Calu3 (cell line): ENCODE results near the gene GRAMD2B. TPM values are rescaled to one million over a fixed set of nuclear protein-coding genes. Genes with fewer than 3 reads are reported as not detected.

Experiments used
- BruUV-seq: library from RNA; stranded (reverse); fragments of 400-500 nt; replicated peaks from 2 replicates; lab custom pipeline; 2021; lab: Mats Ljungman, UMichigan
- CTCF ChIA-PET: fragments of 300-600 bp; sonication (Branson Sonifier 250); formaldehyde crosslinking; loops from one replicate; lab custom pipeline; 2022; ENCODE audit warnings: antibody characterized with exemption; lab: Charles Lee
- DNase-seq: peaks from one replicate; pipeline ENCODE4 v3.0.0; 2022
- H3K27ac Mint-ChIP-seq: one replicate; pipeline ENCODE4 v1.8.0; 2022; ENCODE audit warnings: mixed read lengths; ENCODE audit not compliant: unreplicated experiment
- H3K27me3 Mint-ChIP-seq: one replicate; pipeline ENCODE4 v1.8.0; 2022; ENCODE audit warnings: mixed read lengths; ENCODE audit not compliant: unreplicated experiment
- H3K36me3 Mint-ChIP-seq: one replicate; pipeline ENCODE4 v1.8.0; 2022; ENCODE audit warnings: mild to moderate bottlenecking, moderate library complexity, mixed read lengths; ENCODE audit not compliant: insufficient read depth, unreplicated experiment
- H3K4me1 Mint-ChIP-seq: one replicate; pipeline ENCODE4 v1.8.0; 2022; ENCODE audit warnings: mild to moderate bottlenecking, low read depth, mixed read lengths; ENCODE audit not compliant: unreplicated experiment
- H3K4me3 Mint-ChIP-seq: one replicate; pipeline ENCODE4 v1.8.0; 2022; ENCODE audit warnings: mild to moderate bottlenecking, low read depth, moderate library complexity, mixed read lengths; ENCODE audit not compliant: unreplicated experiment
- H3K9me3 Mint-ChIP-seq: one replicate; pipeline ENCODE4 v1.8.0; 2022; ENCODE audit warnings: low read depth, mixed read lengths; ENCODE audit not compliant: unreplicated experiment
- intact Hi-C: fragments of 100-400 bp; cut with micrococcal nuclease; formaldehyde crosslinking; loops from one replicate; pipeline ENCODE4 v1.10.0; 2022; ENCODE audit not compliant: unreplicated experiment
- total RNA-seq: library from RNA; stranded (reverse); gene quantifications from 2 replicates; pipeline ENCODE4 v1.2.3, GENCODE V29; 2022
- TF ChIP-seq, protein P1 (sequence below): fragments of 200-600 bp; IDR thresholded peaks from one replicate; pipeline ENCODE4 v1.8.0; 2022; ENCODE audit warnings: antibody characterized with exemption; ENCODE audit not compliant: unreplicated experiment

GRAMD2B gene
- total RNA-seq, 1 experiment from 2014 or later, result 23.0 TPM

DNA sequence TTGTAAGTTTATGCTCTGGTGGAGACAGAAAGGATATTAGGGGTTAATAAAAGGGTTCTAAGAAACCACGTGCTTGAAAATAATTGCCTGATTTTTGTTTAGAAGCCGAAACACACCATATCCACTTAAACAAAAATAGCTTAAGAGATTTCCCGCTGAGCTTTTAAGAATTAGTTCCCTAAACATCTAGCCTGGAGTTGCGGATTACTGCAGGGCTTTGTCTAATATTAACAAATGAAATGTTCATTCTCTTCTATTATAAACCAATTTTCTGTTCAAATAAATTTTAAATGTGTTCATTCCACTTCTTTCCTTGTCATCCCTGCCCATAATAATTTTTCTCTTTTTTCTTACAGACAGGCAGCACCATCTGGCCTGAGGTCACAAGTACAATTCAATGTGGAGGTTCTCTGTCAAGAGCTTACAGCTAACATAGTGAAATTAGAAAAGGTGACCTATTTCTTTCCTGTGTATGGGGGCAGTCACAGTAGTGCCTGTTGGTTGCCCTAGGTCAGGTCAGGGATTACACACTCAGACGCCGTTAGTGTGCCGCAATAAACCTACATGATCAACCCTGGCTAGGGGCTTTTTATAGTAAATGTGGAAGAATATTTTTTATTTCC is 65.3 kb downstream of the GRAMD2B start:
- BruUV-seq, result no TSS peak
- no peaks in the 10 kb centered on the region for H3K9me3 Mint-ChIP-seq

DNA sequence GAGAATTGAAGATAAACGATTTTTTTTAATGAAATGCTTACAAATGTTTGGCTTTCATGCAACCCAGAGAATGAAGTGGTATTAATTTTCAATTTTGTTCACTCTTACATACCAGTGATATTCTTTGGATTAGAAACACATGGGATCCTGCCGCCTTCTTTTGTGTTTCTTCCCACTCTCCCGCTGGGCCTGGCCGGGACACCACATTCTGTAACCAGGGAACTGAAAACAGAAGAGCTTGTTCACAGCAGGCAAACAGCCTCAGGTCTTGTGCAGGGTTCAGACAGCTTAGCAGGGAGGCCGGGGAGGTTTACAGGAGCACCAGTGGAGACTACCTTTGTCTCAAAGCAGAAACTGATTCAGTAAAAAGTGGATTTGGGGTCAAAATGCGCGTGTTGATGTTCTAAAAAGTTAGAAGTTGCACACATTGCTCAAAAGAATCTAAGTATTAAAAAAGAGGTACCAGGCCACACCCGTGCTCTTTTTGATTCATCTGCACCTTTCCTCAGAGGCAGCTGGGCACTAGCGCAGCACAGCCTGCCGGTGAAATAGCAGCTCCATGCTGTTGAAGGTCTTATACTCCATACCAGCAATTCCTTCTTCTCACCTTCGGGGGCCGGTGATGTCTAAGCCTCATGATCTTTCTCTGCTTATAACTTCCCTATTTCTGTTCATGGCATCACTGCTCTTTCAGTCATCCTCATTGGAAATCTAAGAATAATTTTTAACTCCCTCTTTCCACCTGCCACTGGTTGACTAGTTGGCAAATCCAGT is 67.1 kb downstream of the GRAMD2B start:
- CTCF ChIA-PET, result interaction anchor here (0.9 to 1.4 kb wide), 2 partner anchors 9 to 139 kb away, joined by 3 read pairs; no protein-coding TSS in a partner anchor
- no peak overlapping the region for H3K4me3 Mint-ChIP-seq
- H3K4me1 Mint-ChIP-seq, result no peaks in the 10 kb centered on the region
- H3K36me3 Mint-ChIP-seq, result peaks cover 11% of the 10 kb centered on the region
- no peak overlapping the region for H3K27ac Mint-ChIP-seq
- intact Hi-C loops, result loop anchor here (5.0 kb wide), 1 partner anchor 118 kb away; no protein-coding TSS in a partner anchor
- no TSS peak for BruUV-seq
- no peak for DNase-seq
- no peaks in the 10 kb centered on the region for H3K9me3 Mint-ChIP-seq
- no peaks in the 10 kb centered on the region for H3K27me3 Mint-ChIP-seq
- TF ChIP-seq, protein P1, sequence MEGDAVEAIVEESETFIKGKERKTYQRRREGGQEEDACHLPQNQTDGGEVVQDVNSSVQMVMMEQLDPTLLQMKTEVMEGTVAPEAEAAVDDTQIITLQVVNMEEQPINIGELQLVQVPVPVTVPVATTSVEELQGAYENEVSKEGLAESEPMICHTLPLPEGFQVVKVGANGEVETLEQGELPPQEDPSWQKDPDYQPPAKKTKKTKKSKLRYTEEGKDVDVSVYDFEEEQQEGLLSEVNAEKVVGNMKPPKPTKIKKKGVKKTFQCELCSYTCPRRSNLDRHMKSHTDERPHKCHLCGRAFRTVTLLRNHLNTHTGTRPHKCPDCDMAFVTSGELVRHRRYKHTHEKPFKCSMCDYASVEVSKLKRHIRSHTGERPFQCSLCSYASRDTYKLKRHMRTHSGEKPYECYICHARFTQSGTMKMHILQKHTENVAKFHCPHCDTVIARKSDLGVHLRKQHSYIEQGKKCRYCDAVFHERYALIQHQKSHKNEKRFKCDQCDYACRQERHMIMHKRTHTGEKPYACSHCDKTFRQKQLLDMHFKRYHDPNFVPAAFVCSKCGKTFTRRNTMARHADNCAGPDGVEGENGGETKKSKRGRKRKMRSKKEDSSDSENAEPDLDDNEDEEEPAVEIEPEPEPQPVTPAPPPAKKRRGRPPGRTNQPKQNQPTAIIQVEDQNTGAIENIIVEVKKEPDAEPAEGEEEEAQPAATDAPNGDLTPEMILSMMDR, result no peak

More for the DNA sequence above, 65.3 kb downstream of the GRAMD2B start:
- Mint-ChIP-seq H3K4me1 (no peaks in the 10 kb centered on the region), H3K4me3 (no peak overlapping the region), H3K27ac (no peak overlapping the region), H3K27me3 (no peaks in the 10 kb centered on the region), H3K36me3 (peaks cover 17% of the 10 kb centered on the region)
- DNase-seq, result no peak
- intact Hi-C loops, result no loop called here
- TF ChIP-seq, protein P1, result no peak
- CTCF ChIA-PET, result no interaction called here

DNA sequence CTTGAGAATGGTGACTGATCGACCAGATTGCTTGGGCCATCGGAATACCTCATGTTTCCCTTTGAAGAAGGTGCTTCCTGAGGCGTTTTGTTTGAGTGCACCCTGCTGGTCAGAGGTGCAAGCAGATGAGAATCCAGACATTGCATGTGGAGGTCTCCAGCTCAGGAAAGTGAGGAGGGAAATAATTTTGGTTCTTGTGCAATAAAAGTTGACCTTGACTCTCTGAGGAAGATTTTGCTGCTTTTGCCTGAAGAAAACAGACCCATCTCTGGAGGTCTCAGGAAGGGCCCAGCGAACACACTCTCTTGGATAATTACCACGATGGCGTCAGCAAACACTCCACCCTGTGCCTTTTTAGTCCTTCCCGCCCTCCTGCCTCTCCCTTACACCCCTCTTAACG is 69.7 kb downstream of the GRAMD2B start:
- no peak overlapping the region for H3K4me3 Mint-ChIP-seq
- no peaks in the 10 kb centered on the region for H3K4me1 Mint-ChIP-seq
- no peaks in the 10 kb centered on the region for H3K9me3 Mint-ChIP-seq
- TF ChIP-seq, protein P1, result no peak
- H3K27ac Mint-ChIP-seq, result no peak overlapping the region
- CTCF ChIA-PET, result interaction anchor here (0.7 kb wide), 1 partner anchor 26 kb away, joined by 3 read pairs; no protein-coding TSS in a partner anchor
- intact Hi-C loops, result loop anchor here (2.0 to 5.0 kb wide), 2 partner anchors 121 to 138 kb away; no protein-coding TSS in a partner anchor
- no TSS peak for BruUV-seq
- peaks cover 7% of the 10 kb centered on the region for H3K36me3 Mint-ChIP-seq
- H3K27me3 Mint-ChIP-seq, result no peaks in the 10 kb centered on the region
- DNase-seq, result no peak

DNA sequence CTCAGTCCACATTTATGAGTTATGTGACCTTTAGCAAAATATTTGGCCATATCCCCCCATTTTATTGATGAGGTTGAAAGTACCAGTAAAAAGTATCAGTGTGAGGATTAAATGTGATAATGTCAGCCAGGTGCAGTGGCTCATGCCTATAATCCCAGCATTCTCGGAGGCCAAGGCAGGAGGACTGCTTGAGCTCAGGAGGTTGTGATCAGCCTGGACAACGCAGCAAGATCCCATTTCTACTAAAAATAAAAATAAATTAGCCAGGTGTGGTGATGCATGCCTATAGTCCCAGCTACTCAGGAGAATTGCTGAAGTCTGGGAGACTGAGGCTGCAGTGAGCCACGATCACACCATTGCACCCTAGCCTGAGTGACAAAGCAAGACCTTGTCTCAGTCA is 71.2 kb downstream of the GRAMD2B start:
- Mint-ChIP-seq H3K27me3 (no peaks in the 10 kb centered on the region), H3K36me3 (peaks cover 7% of the 10 kb centered on the region), H3K4me1 (no peaks in the 10 kb centered on the region), H3K27ac (no peak overlapping the region), H3K4me3 (no peak overlapping the region), H3K9me3 (no peaks in the 10 kb centered on the region)
- intact Hi-C loops, result loop anchor here (5.0 kb wide), 1 partner anchor 122 kb away; no protein-coding TSS in a partner anchor
- TF ChIP-seq, protein P1, result no peak
- no peak for DNase-seq
- CTCF ChIA-PET, result no interaction called here
- BruUV-seq, result no TSS peak
